Measurements from ENCODE around the gene SBF1. TPM values are rescaled to one million over a fixed set of nuclear protein-coding genes. Genes with fewer than 3 reads are reported as not detected.

Gene SBF1
- polyA plus RNA-seq, 1 of the 3 experiments (the other 2 are of a cell fraction): 29.1 TPM

- H3K4me1 ChIP-seq (ENCODE audit: control insufficient read depth in 1 of 2, insufficient read depth in 2 of 2, low read depth in 1 of 2, low read length in 1 of 2): peaks cover 7 to 24% of the 10 kb centered on the region in 2 experiments; a peak in 2 of 4 replicates
- peaks cover 7 to 39% of the 10 kb centered on the region in 2 experiments for H3K36me3 ChIP-seq (replicated peaks in 1 of 2; ENCODE audit: control insufficient read depth in 1 of 2, insufficient read depth in 2 of 2, low read length in 1 of 2)
- H3K79me2 ChIP-seq (ENCODE audit: insufficient read depth): peaks cover 18% of the 10 kb centered on the region
- TF ChIP-seq MAX (IDR thresholded peaks at IDR 0.05; ENCODE audit: low read depth) (no peak), TAF1 (IDR thresholded peaks at IDR 0.05; ENCODE audit: borderline replicate concordance, low read depth, low read length) (no peak), CHD2 (IDR thresholded peaks at IDR 0.05; ENCODE audit: low read length, partially characterized antibody) (no peak), NFIC (IDR thresholded peaks at IDR 0.05; ENCODE audit: borderline replicate concordance) (no peak), SMC3 (IDR thresholded peaks at IDR 0.05; ENCODE audit: low read depth, low read length) (no peak), EP300 (IDR thresholded peaks at IDR 0.05; ENCODE audit: borderline replicate concordance in 1 of 2, low read depth in 1 of 2, low read length in 1 of 2) (no peak), YY1 (IDR thresholded peaks at IDR 0.05; ENCODE audit: low read depth) (no peak), ZBTB33 (IDR thresholded peaks at IDR 0.05; ENCODE audit: borderline replicate concordance, low read depth) (no peak), FOSL2 (IDR thresholded peaks at IDR 0.05; ENCODE audit: borderline replicate concordance, low read depth) (no peak), MXI1 (IDR thresholded peaks at IDR 0.05; ENCODE audit: low read depth, low read length) (no peak), GABPA (IDR thresholded peaks at IDR 0.05; ENCODE audit: low read depth) (no peak)
- ChIA-PET CTCF (interaction anchor here (0.7 to 3.4 kb wide), 3 partner anchors 25 to 48 kb away, joined by 3 to 53 read pairs (median 6); partner anchors contain the start of gene SYCE3), POLR2A (no interaction called here)
- no peak overlapping the region; the same call in 1 of the 2 replicates for H3K4me2 ChIP-seq
- no peaks in the 10 kb centered on the region for H3K9me2 ChIP-seq
- peaks cover 16% of the 10 kb centered on the region for H3F3A ChIP-seq (replicated peaks; ENCODE audit: insufficient read depth)
- H3K4me3 ChIP-seq (ENCODE audit: low read depth in 2 of 2, low read length in 1 of 2): no peak overlapping the region
- peaks cover 8% of the 10 kb centered on the region; the same call in 1 of the 2 replicates for H4K20me1 ChIP-seq (ENCODE audit: insufficient read depth)
- WGBS (ENCODE audit: low lambda C conversion rate): 93% methylated on average over 16 of the region's 16 CpGs
- H2AFZ ChIP-seq (ENCODE audit: low read depth): no peak overlapping the region
- DNase-seq: no peak
- H3K9me3 ChIP-seq: no peaks in the 10 kb centered on the region
- no peak overlapping the region for H3K9ac ChIP-seq
- no peaks in the 10 kb centered on the region for H3K27me3 ChIP-seq (ENCODE audit: insufficient read depth)
- H3K27ac ChIP-seq (ENCODE audit: low read depth in 2 of 2, low read length in 1 of 2): no peak overlapping the region
These were observed 48.6 kb upstream of the SBF1 start for GRCh38 chr22:50523458-50523805.

GRCh38 chr22:50522806-50523438 is 48.1 kb upstream of the SBF1 start:
- H2AFZ ChIP-seq (ENCODE audit: low read depth): no peak overlapping the region
- TF ChIP-seq RXRA (IDR thresholded peaks at IDR 0.05; ENCODE audit: borderline replicate concordance, low read depth) (no peak), EZH2phosphoT487 (IDR thresholded peaks at IDR 0.05; ENCODE audit: borderline replicate concordance, low read depth) (no peak), GABPA (IDR thresholded peaks at IDR 0.05; ENCODE audit: low read depth) (no peak), RCOR1 (IDR thresholded peaks at IDR 0.05; ENCODE audit: low read length) (no peak), CHD2 (IDR thresholded peaks at IDR 0.05; ENCODE audit: low read length, partially characterized antibody) (no peak), POLR2AphosphoS5 (IDR thresholded peaks at IDR 0.05; ENCODE audit: low read depth, low read length) (no peak), SIN3A (IDR thresholded peaks at IDR 0.05; ENCODE audit: borderline replicate concordance, low read depth, low read length) (no peak), MXI1 (IDR thresholded peaks at IDR 0.05; ENCODE audit: low read depth, low read length) (no peak), NRF1 (IDR thresholded peaks at IDR 0.05; ENCODE audit: low read depth, low read length) (no peak), SMC3 (IDR thresholded peaks at IDR 0.05; ENCODE audit: low read depth, low read length) (no peak), USF2 (IDR thresholded peaks at IDR 0.05; ENCODE audit: borderline replicate concordance, low read depth, low read length) (no peak), FOSL2 (IDR thresholded peaks at IDR 0.05; ENCODE audit: borderline replicate concordance, low read depth) (no peak), TCF12 (IDR thresholded peaks at IDR 0.05) (no peak)
- H3K4me2 ChIP-seq: no peak overlapping the region
- H3K9me3 ChIP-seq: no peaks in the 10 kb centered on the region
- H3F3A ChIP-seq (replicated peaks; ENCODE audit: insufficient read depth): peaks cover 11% of the 10 kb centered on the region
- no peaks in the 10 kb centered on the region for H3K27me3 ChIP-seq (ENCODE audit: insufficient read depth)
- H3K9me2 ChIP-seq: no peaks in the 10 kb centered on the region
- H3K79me2 ChIP-seq (ENCODE audit: insufficient read depth): peaks cover 18% of the 10 kb centered on the region
- H4K20me1 ChIP-seq (ENCODE audit: insufficient read depth): peaks cover 8% of the 10 kb centered on the region; the same call in 1 of the 2 replicates
- WGBS (ENCODE audit: low lambda C conversion rate): 80% methylated on average over 3 of the region's 22 CpGs
- H3K9ac ChIP-seq: no peak overlapping the region
- no peak overlapping the region for H3K27ac ChIP-seq (ENCODE audit: low read depth in 2 of 2, low read length in 1 of 2)
- ChIA-PET CTCF (interaction anchor here (2.5 to 3.4 kb wide), 2 partner anchors 25 to 42 kb away, joined by 6 to 53 read pairs; partner anchors contain the start of gene SYCE3), POLR2A (no interaction called here)
- no peak overlapping the region for H3K4me3 ChIP-seq (ENCODE audit: low read depth in 2 of 2, low read length in 1 of 2)
- H3K4me1 ChIP-seq (ENCODE audit: control insufficient read depth in 1 of 2, insufficient read depth in 2 of 2, low read depth in 1 of 2, low read length in 1 of 2): peaks cover 7 to 24% of the 10 kb centered on the region in 2 experiments; a peak in 2 of 4 replicates
- no peak for DNase-seq
- H3K36me3 ChIP-seq (replicated peaks in 1 of 2; ENCODE audit: control insufficient read depth in 1 of 2, insufficient read depth in 2 of 2, low read length in 1 of 2): peaks cover 7 to 44% of the 10 kb centered on the region in 2 experiments

All from SK-N-SH (cell line).